HEK293T (cell line): ENCODE data around the gene STARD5.

Source experiments
- ARNT ChIP-seq: fragments of 450-650 bp; IDR thresholded peaks from 2 replicates; pipeline ENCODE4 v1.6.1; 2017; ENCODE audit warnings: mild to moderate bottlenecking
- BHLHE40 ChIP-seq: fragments of 450-650 bp; IDR thresholded peaks from 2 replicates; pipeline ENCODE4 v1.6.1; 2016; ENCODE audit warnings: mild to moderate bottlenecking, moderate library complexity, borderline replicate concordance
- CTBP1 ChIP-seq: fragments of 450-650 bp; IDR thresholded peaks from 2 replicates; pipeline ENCODE4 v1.6.1; 2016; ENCODE audit warnings: borderline replicate concordance
- ELF4 ChIP-seq: fragments of 450-650 bp; IDR thresholded peaks from 2 replicates; pipeline ENCODE4 v1.6.1; 2017; ENCODE audit warnings: antibody characterized with exemption
- FOXA1 ChIP-seq: fragments of 450-650 bp; IDR thresholded peaks from 2 replicates; pipeline ENCODE4 v1.6.1; 2016; ENCODE audit warnings: mild to moderate bottlenecking
- FOXK2 ChIP-seq: fragments of 450-650 bp; IDR thresholded peaks from 2 replicates; pipeline ENCODE4 v1.6.1; 2016; ENCODE audit warnings: mild to moderate bottlenecking
- FOXM1 ChIP-seq: fragments of 450-650 bp; IDR thresholded peaks from 2 replicates; pipeline ENCODE4 v1.6.1; 2017; ENCODE audit warnings: mild to moderate bottlenecking, borderline replicate concordance
- HDGF ChIP-seq: fragments of 450-650 bp; IDR thresholded peaks from 2 replicates; pipeline ENCODE4 v1.6.1; 2017; ENCODE audit warnings: antibody characterized with exemption, borderline replicate concordance
- L3MBTL2 ChIP-seq: fragments of 450-650 bp; conservative IDR thresholded peaks from 2 replicates; pipeline ENCODE4 v1.6.1; 2016; ENCODE audit warnings: mild to moderate bottlenecking
- PKNOX1 ChIP-seq: fragments of 450-650 bp; IDR thresholded peaks from 2 replicates; pipeline ENCODE4 v1.6.1; 2016
- SP1 ChIP-seq: fragments of 450-650 bp; IDR thresholded peaks from 2 replicates; pipeline ENCODE4 v1.6.1; 2017
- SUZ12 ChIP-seq: fragments of 450-650 bp; IDR thresholded peaks from 2 replicates; pipeline ENCODE4 v1.6.1; 2016; ENCODE audit warnings: mild to moderate bottlenecking

- no peak for TF ChIP-seq ELF4
- no peak for TF ChIP-seq SP1
- TF ChIP-seq L3MBTL2 = no peak
- no peak for TF ChIP-seq HDGF
- TF ChIP-seq ARNT = no peak
- TF ChIP-seq SUZ12 = no peak
- TF ChIP-seq BHLHE40 = no peak
- TF ChIP-seq FOXK2 = no peak
- no peak for TF ChIP-seq PKNOX1
- no peak for TF ChIP-seq FOXM1
- no peak for TF ChIP-seq FOXA1
- no peak for TF ChIP-seq CTBP1
These were observed 7.7 kb downstream of the STARD5 start for GRCh38 chr15:81316267-81316666.
